K562 (cell line): Measurements from ENCODE around the gene HYOU1. TPM values are rescaled to one million over a fixed set of nuclear protein-coding genes. Genes with fewer than 3 reads are reported as not detected.

Source experiments
- ATAC-seq: fragments of 200-7000 bp; cut with Tn5 transposase; 3 replicates; pipeline ENCODE4 v1.9.1; 2020; ENCODE audit warnings: moderate library complexity
- Bru-seq: library from RNA; stranded (reverse); fragments of 400-500 nt; gene quantifications from one replicate; lab custom pipeline; 2021; lab: Mats Ljungman, UMichigan
- BruChase-seq, 2 experiments: library from RNA; stranded (reverse); fragments of 400-500 nt; gene quantifications; one replicate each; lab custom pipeline; 2021; lab: Mats Ljungman, UMichigan
- BruUV-seq: library from RNA; stranded (reverse); fragments of 400-500 nt; replicated peaks from 2 replicates; lab custom pipeline; 2021; lab: Mats Ljungman, UMichigan
- CTCF ChIA-PET: fragments of 300-600 bp; formaldehyde crosslinking; extraction: SDS; loops from one replicate; lab custom pipeline; 2021; ENCODE audit warnings: low intra/inter-chr PET ratio; lab: Yijun Ruan, JAX
- POLR2A ChIA-PET: fragments of 300-600, 350-650 bp; sonication (Branson Sonifier 250); formaldehyde crosslinking; extraction: SDS; loops from one replicate; lab custom pipeline; 2021; ENCODE audit warnings: antibody characterized with exemption, inconsistent platforms; lab: Yijun Ruan, JAX
- DNase-seq, 4 experiments: peaks; one replicate each; pipeline versions ENCODE4 v3.0.0 to v3.0.0-alpha.2; 2011 to 2018; ENCODE audit warnings: low spot score in 3 of 4, mixed read lengths in 3 of 4; ENCODE audit errors: extremely low read depth in 1 of 4
- FAIRE-seq: peaks from 2 replicates; lab custom pipeline; 2011; peaks lifted over from hg19 to GRCh38; lab: Jason Lieb, UNC
- H2AFZ ChIP-seq: 2 replicates; pipeline ENCODE4 v1.6.0; 2011; ENCODE audit warnings: low read depth, low read length, control low read depth, inconsistent platforms
- H3K27ac ChIP-seq: fragments of 200-600 bp; 3 replicates; pipeline ENCODE4 v1.8.0; 2011; ENCODE audit warnings: low read depth, mild to moderate bottlenecking, control low read depth, inconsistent platforms, low read length, moderate library complexity, mixed read lengths; ENCODE audit errors: extremely low read depth
- H3K27me3 ChIP-seq, 2 experiments: fragments of 300-600 bp in 1 of 2; 2 replicates in 1 of 2; 3 replicates in 1 of 2; pipeline versions ENCODE4 v1.6.0 to v1.8.0; 2011; ENCODE audit warnings: inconsistent platforms in 2 of 2, low read length in 2 of 2, mild to moderate bottlenecking in 1 of 2, mixed read lengths in 1 of 2, moderate library complexity in 1 of 2; ENCODE audit not compliant: control insufficient read depth in 2 of 2, insufficient read depth in 2 of 2
- H3K36me3 ChIP-seq: fragments of 300-600 bp; 3 replicates; pipeline ENCODE4 v1.8.0; 2011; ENCODE audit warnings: mild to moderate bottlenecking, low read length, inconsistent platforms; ENCODE audit not compliant: control insufficient read depth, insufficient read depth
- H3K4me1 ChIP-seq, 2 experiments: fragments of 200-600 bp in 1 of 2; replicated peaks in 1 of 2; 2 replicates in 1 of 2; 3 replicates in 1 of 2; pipeline versions ENCODE4 v1.5.1 to v1.8.0; 2011; ENCODE audit warnings: inconsistent platforms in 2 of 2, low read length in 2 of 2, mild to moderate bottlenecking in 1 of 2, mixed read lengths in 1 of 2, moderate library complexity in 1 of 2; ENCODE audit not compliant: control insufficient read depth in 2 of 2, insufficient read depth in 2 of 2
- H3K4me2 ChIP-seq: 2 replicates; pipeline ENCODE4 v1.6.1; 2011; ENCODE audit warnings: low read length, control low read depth, inconsistent platforms, mixed read lengths; ENCODE audit not compliant: insufficient read depth
- H3K4me3 ChIP-seq: fragments of 200-600 bp; sonication (generic), shearing (Covaris generic); 2 replicates; pipeline ENCODE4 v1.5.1; 2016; ENCODE audit warnings: control low read depth, inconsistent platforms
- H3K79me2 ChIP-seq: fragments of 200-600 bp; 3 replicates; pipeline ENCODE4 v1.8.0; 2011; ENCODE audit warnings: low read length, inconsistent platforms; ENCODE audit not compliant: control insufficient read depth, insufficient read depth
- H3K9ac ChIP-seq, 2 experiments: 2 replicates each; pipeline versions ENCODE4 v1.6.0 to v1.6.1; 2011; ENCODE audit warnings: low read depth in 2 of 2, low read length in 2 of 2, control low read depth in 1 of 2, inconsistent platforms in 1 of 2, mild to moderate bottlenecking in 1 of 2, mixed read lengths in 1 of 2; ENCODE audit not compliant: insufficient read depth in 1 of 2
- H3K9me1 ChIP-seq: one replicate; pipeline ENCODE4 v1.6.0; 2011; ENCODE audit warnings: inconsistent platforms, mild to moderate bottlenecking, low read length, moderate library complexity; ENCODE audit not compliant: control insufficient read depth, insufficient read depth
- H3K9me3 ChIP-seq: replicated peaks from 2 replicates; pipeline ENCODE4 v1.5.1; 2011; ENCODE audit warnings: low read depth, low read length, inconsistent platforms; ENCODE audit not compliant: control insufficient read depth, insufficient read depth
- H4K20me1 ChIP-seq: replicated peaks from 2 replicates; pipeline ENCODE4 v1.6.1; 2011; ENCODE audit warnings: low read length, inconsistent platforms, mixed read lengths; ENCODE audit not compliant: control insufficient read depth, insufficient read depth
- DMBX1 ChIP-seq: fragments of 250-450 bp; sonication (Bioruptor Pico); IDR thresholded peaks from 2 replicates; pipeline ENCODE4 v1.8.0; 2022; ENCODE audit warnings: inconsistent platforms, mild to moderate bottlenecking, moderate library complexity, borderline replicate concordance
- ELF2 ChIP-seq: fragments of 250-450 bp; sonication (Bioruptor Pico); IDR thresholded peaks from 2 replicates; pipeline ENCODE4 v1.5.0; 2021; ENCODE audit warnings: mild to moderate bottlenecking
- HDAC8 ChIP-seq: fragments of 450-650 bp; IDR thresholded peaks from 2 replicates; pipeline ENCODE4 v1.6.1; 2016; ENCODE audit warnings: mild to moderate bottlenecking, missing genetic modification characterization, moderate library complexity, missing compliant biosample characterization
- MAFF ChIP-seq: IDR thresholded peaks from 2 replicates; pipeline ENCODE4 v1.6.1; 2012; ENCODE audit warnings: low read length, improper control_type of control experiment
- PTBP1 ChIP-seq: fragments of 200-400 bp; formaldehyde crosslinking; IDR thresholded peaks from 2 replicates; pipeline ENCODE4 v1.6.1; 2017; ENCODE audit warnings: low read depth, low read length
- PYGO2 ChIP-seq: fragments of 450-650 bp; IDR thresholded peaks from 2 replicates; pipeline ENCODE4 v1.6.1; 2016; ENCODE audit warnings: mild to moderate bottlenecking, missing genetic modification characterization, moderate library complexity, missing compliant biosample characterization
- SIX5 ChIP-seq, 2 experiments: IDR thresholded peaks; 2 replicates each; pipeline ENCODE4 v1.6.1; 2011; ENCODE audit warnings: low read length in 2 of 2, borderline replicate concordance in 1 of 2, low read depth in 1 of 2, mild to moderate bottlenecking in 1 of 2, moderate library complexity in 1 of 2; ENCODE audit not compliant: insufficient read depth in 1 of 2
- SMAD2 ChIP-seq: fragments of 150-350 bp; IDR thresholded peaks from 2 replicates; pipeline ENCODE4 v1.6.1; 2014; ENCODE audit warnings: low read depth, mild to moderate bottlenecking, low read length
- WHSC1 ChIP-seq: IDR thresholded peaks from one replicate; pipeline ENCODE4 v1.6.1; 2012; ENCODE audit warnings: low read length, control low read depth, inconsistent platforms
- ZNF24 ChIP-seq: fragments of 450-650 bp; IDR thresholded peaks from 2 replicates; pipeline ENCODE4 v1.6.1; 2016
- ZNF354B ChIP-seq: fragments of 250-450 bp; sonication (Bioruptor Pico); IDR thresholded peaks from 2 replicates; pipeline ENCODE4 v1.4.0; 2020
- ZNF551 ChIP-seq: fragments of 250-450 bp; sonication (Bioruptor Pico); IDR thresholded peaks from 2 replicates; pipeline ENCODE4 v1.5.0; 2021; ENCODE audit warnings: mild to moderate bottlenecking, moderate library complexity
- WGBS: fragments of 100-300 bp; shearing (Covaris generic); methylation state at CpG from one replicate; pipeline ENCODE4 v1.1.6; 2016; ENCODE audit warnings: low coverage, mixed read lengths; ENCODE audit not compliant: insufficient coverage; ENCODE audit errors: missing lambda C conversion rate; 5-methylcytosine and 5-hydroxymethylcytosine counted together
- in situ Hi-C: fragments of 300-500 bp; cut with MboI; formaldehyde crosslinking; loops from 4 replicates; pipeline ENCODE4 v1.15.0; 2018; ENCODE audit warnings: inconsistent platforms, mixed read lengths
- intact Hi-C: fragments of 100-400 bp; cut with micrococcal nuclease; formaldehyde crosslinking; loops from 2 replicates; pipeline ENCODE4 v1.14.2; 2022
- long read RNA-seq, 3 experiments: library from polyadenylated mRNA in 2 of 3; library from RNA in 1 of 3; unstranded in 2 of 3; stranded (forward) in 1 of 3; transcript quantifications; one replicate each; pipeline ENCODE4 v2.0.0, GENCODE V29; 2019 to 2022
- polyA minus RNA-seq, 3 experiments: library from RNA; depleted of rRNA, polyadenylated mRNA; stranded (reverse); fragments of >200 nt; gene quantifications; 2 replicates each; pipeline ENCODE4 v1.2.3, GENCODE V29; 2011
- polyA plus RNA-seq, 8 experiments: library from polyadenylated mRNA; depleted of rRNA in 4 of 8; stranded (reverse) in 5 of 8; unstranded in 3 of 8; fragments of >200 nt; fragmentation: Nextera tagmentation in 2 of 8; fragmentation: Illumina TruSeq in 1 of 8; extraction: Ambion mirVana in 2 of 8; extraction: Trizol in 1 of 8; gene quantifications; 2 replicates each; pipeline versions ENCODE4 v1.2.1 to v1.2.3, GENCODE V29; 2011 to 2014; ENCODE audit warnings: inconsistent platforms in 1 of 8, missing spikeins in 1 of 8
- total RNA-seq, 7 experiments: library from RNA; depleted of rRNA in 6 of 7; stranded (reverse); fragments of >200 nt in 6 of 7; fragmentation: Illumina TruSeq in 2 of 7; extraction: Trizol in 2 of 7; gene quantifications; 2 replicates each; pipeline versions ENCODE4 v1.2.1 to v1.2.3, GENCODE V29; 2011 to 2021; ENCODE audit warnings: low replicate concordance in 1 of 7
- TF ChIP-seq, protein P1 (sequence below): fragments of 250-450 bp; sonication (Bioruptor Pico); IDR thresholded peaks from 2 replicates; pipeline ENCODE4 v1.6.1; 2021; ENCODE audit warnings: mild to moderate bottlenecking

HYOU1 gene, protein sequence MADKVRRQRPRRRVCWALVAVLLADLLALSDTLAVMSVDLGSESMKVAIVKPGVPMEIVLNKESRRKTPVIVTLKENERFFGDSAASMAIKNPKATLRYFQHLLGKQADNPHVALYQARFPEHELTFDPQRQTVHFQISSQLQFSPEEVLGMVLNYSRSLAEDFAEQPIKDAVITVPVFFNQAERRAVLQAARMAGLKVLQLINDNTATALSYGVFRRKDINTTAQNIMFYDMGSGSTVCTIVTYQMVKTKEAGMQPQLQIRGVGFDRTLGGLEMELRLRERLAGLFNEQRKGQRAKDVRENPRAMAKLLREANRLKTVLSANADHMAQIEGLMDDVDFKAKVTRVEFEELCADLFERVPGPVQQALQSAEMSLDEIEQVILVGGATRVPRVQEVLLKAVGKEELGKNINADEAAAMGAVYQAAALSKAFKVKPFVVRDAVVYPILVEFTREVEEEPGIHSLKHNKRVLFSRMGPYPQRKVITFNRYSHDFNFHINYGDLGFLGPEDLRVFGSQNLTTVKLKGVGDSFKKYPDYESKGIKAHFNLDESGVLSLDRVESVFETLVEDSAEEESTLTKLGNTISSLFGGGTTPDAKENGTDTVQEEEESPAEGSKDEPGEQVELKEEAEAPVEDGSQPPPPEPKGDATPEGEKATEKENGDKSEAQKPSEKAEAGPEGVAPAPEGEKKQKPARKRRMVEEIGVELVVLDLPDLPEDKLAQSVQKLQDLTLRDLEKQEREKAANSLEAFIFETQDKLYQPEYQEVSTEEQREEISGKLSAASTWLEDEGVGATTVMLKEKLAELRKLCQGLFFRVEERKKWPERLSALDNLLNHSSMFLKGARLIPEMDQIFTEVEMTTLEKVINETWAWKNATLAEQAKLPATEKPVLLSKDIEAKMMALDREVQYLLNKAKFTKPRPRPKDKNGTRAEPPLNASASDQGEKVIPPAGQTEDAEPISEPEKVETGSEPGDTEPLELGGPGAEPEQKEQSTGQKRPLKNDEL
- 358 and 605 TPM in 2 replicates for total RNA-seq (2011; cell fraction: chromatin; rRNA removed; ENCODE audit: low replicate concordance)
- 442 and 449 TPM in 2 replicates for total RNA-seq (2011; cell fraction: nucleolus; rRNA removed)
- total RNA-seq (2011; cell fraction: nucleoplasm; rRNA removed) = 467 and 490 TPM in 2 replicates
- total RNA-seq (2014; rRNA removed) (128 and 132 TPM in 2 replicates), total RNA-seq (2014; rRNA removed; fragmentation: Illumina TruSeq; extraction: Trizol) (95.2 and 104 TPM in 2 replicates), total RNA-seq (2015; rRNA removed; fragmentation: Illumina TruSeq; extraction: Trizol) (124 and 125 TPM in 2 replicates), total RNA-seq (2021) (193 and 197 TPM in 2 replicates), polyA plus RNA-seq (2011; rRNA removed) (159 and 196 TPM in 2 replicates), polyA plus RNA-seq (2014; fragmentation: Illumina TruSeq; extraction: Trizol) (180 and 197 TPM in 2 replicates), polyA plus RNA-seq (2014; fragmentation: Nextera tagmentation; extraction: Ambion mirVana) (10 to 100 TPM; 19.5 to 46.2 TPM), polyA plus RNA-seq (2014; rRNA removed) (145 and 151 TPM in 2 replicates), polyA minus RNA-seq (2011; rRNA and poly(A)+ RNA removed) (167 and 177 TPM in 2 replicates), Bru-seq, nascent RNA (percentile 90 among the genes with signal in this experiment), BruChase-seq, experiment 1, labeled RNA remaining after a 2-hour chase (percentile 92 among the genes with signal in this experiment), BruChase-seq, experiment 2, labeled RNA remaining after a 6-hour chase (percentile 96 among the genes with signal in this experiment)
- 195 and 205 TPM in 2 replicates for polyA plus RNA-seq (2011; cell fraction: cytosol; rRNA removed)
- 158 and 198 TPM in 2 replicates for polyA plus RNA-seq (2011; cell fraction: nucleus; rRNA removed)
- polyA plus RNA-seq (2012) = 135 and 352 TPM in 2 replicates
- 92.7 and 93.6 TPM in 2 replicates for polyA minus RNA-seq (2011; cell fraction: cytosol; rRNA and poly(A)+ RNA removed)
- 42.5 and 79.6 TPM in 2 replicates for polyA minus RNA-seq (2011; cell fraction: nucleus; rRNA and poly(A)+ RNA removed)
- long read RNA-seq, experiment 1, full-length matches to known transcripts = 21 of 237 reads
- long read RNA-seq, experiment 1, partial matches to known transcripts = 76 of 237 reads
- long read RNA-seq, experiment 1, other reads (novel, unspliced or antisense) = 140 of 237 reads
- long read RNA-seq, experiment 2, full-length matches to known transcripts = 8 of 134 reads
- long read RNA-seq, experiment 2, partial matches to known transcripts = 66 of 134 reads
- long read RNA-seq, experiment 2, other reads (novel, unspliced or antisense) = 60 of 134 reads
- long read RNA-seq, experiment 3, full-length matches to known transcripts = 3 of 20 reads
- long read RNA-seq, experiment 3, partial matches to known transcripts = 10 of 20 reads
- long read RNA-seq, experiment 3, other reads (novel, unspliced or antisense) = 7 of 20 reads

DNA sequence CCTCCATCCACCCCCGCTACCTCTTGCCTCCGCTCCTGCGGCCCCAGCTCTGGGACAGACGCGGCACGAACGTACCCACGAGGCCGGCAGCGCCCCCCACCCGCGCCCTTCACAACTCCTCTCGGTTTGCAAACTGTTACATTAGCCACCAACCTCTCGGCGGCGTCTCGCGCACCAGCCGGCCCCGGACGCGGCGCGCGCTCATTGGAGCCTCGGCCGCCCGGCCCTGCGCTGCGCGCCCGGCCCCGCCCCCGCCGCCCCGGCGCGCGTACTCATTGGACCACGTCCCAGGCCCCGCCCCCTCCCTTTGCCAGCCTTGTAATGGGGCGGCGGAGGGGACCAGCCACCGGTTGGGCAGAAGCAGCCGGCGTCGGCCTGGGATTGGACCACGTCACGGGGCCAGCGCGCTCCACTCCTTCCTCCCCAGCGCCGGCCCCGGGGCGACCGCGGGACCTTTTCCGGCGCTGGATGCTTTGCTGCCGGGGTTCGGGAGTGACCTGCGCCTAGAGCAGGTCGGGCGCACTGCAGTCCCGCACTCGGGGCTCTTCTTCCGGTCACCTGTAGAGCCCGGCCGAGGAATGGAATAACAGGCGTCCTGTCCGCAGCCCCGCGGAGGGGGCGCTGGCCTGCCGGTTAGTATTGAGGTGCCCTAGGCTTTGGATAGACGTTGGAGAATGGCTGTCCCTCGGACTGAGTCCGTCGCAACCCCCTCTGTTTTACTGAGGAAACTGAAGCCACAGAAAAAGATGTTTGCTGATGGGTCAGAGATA lies at the start of gene HYOU1:
TSS of gene HYOU1 (minus strand) at position 206 of the 770 bp plus-strand sequence. CDS start 1,045 bp downstream, outside the sequence.
- peaks cover 44% of the 10 kb centered on the region for H3K36me3 ChIP-seq
- BruUV-seq = no TSS peak
- H3K79me2 ChIP-seq = peaks cover 48% of the 10 kb centered on the region
- H3K27ac ChIP-seq = peak within 1 kb of the TSS; percentile 95
- POLR2A ChIA-PET = interaction anchor here (0.6 to 8.8 kb wide), 21 partner anchors 9 to 218 kb away, joined by 3 to 132 read pairs (median 3); partner anchors contain the start of genes HMBS and VPS11
- intact Hi-C loops = loop anchor here (2.0 kb wide), 2 partner anchors 38 kb away; partner anchors contain the start of genes RPS25 and TRAPPC4
- FAIRE-seq (peak; percentile 85), ATAC-seq (peak; percentile 93), DNase-seq (peak; percentile 94 to 99 (median 96))
- H4K20me1 ChIP-seq = no peaks in the 10 kb centered on the region
- in situ Hi-C loops = no loop called here
- peak within 1 kb of the TSS; percentile 94 to 97 for H3K9ac ChIP-seq
- WGBS = under 1% methylated on average over 29 of the region's 79 CpGs
- H3K4me1 ChIP-seq = peaks cover 18 to 21% of the 10 kb centered on the region in 2 experiments; a peak in 3 of 5 replicates
- H3K4me3 ChIP-seq = peak within 1 kb of the TSS; percentile 98
- CTCF ChIA-PET = no interaction called here
- H3K4me2 ChIP-seq = peak within 1 kb of the TSS; percentile 91
- H3K9me3 ChIP-seq = no peaks in the 10 kb centered on the region
- H3K9me1 ChIP-seq = no peaks in the 10 kb centered on the region
- no peaks in the 10 kb centered on the region for H3K27me3 ChIP-seq
- H2AFZ ChIP-seq = peak within 1 kb of the TSS; percentile 82
- no peak for TF ChIP-seq ZNF354B (CRISPR knock-in tag)
- TF ChIP-seq HDAC8 (tag) = no peak
- TF ChIP-seq, protein P1, sequence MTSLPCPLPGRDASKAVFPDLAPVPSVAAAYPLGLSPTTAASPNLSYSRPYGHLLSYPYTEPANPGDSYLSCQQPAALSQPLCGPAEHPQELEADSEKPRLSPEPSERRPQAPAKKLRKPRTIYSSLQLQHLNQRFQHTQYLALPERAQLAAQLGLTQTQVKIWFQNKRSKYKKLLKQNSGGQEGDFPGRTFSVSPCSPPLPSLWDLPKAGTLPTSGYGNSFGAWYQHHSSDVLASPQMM (CRISPR knock-in tag) = no peak
- no peak for TF ChIP-seq MAFF
- TF ChIP-seq ZNF551 = no peak
- 0 out of 2 replicates have a peak, but pooled peaks have one; percentile 33 for TF ChIP-seq ZNF24
- no peak for TF ChIP-seq ELF2 (CRISPR knock-in tag)
- TF ChIP-seq PYGO2 (tag) = no peak
- no peak for TF ChIP-seq PTBP1
- TF ChIP-seq DMBX1 (CRISPR knock-in tag) = no peak
- no peak for TF ChIP-seq WHSC1
- no peak for TF ChIP-seq SIX5 (IDR thresholded peaks at IDR 0.05; ENCODE audit: borderline replicate concordance in 1 of 2, insufficient read depth in 1 of 2, low read depth in 1 of 2, low read length in 2 of 2)
- TF ChIP-seq SMAD2 = no peak
